GM19455 (cell line): ENCODE measurements around the gene TNFSF4.
"Not testable (repeated sequence)": the region's sequence is repeated elsewhere in the genome, so short reads cannot be mapped to it uniquely, and the experiment has no call there.

Source experiments
- ATAC-seq: cut with Tn5 transposase; IDR thresholded peaks from one replicate; pipeline ENCODE4 v1.9.1; 2021; ENCODE audit not compliant: unreplicated experiment

The TNFSF4 gene

GRCh38 chr1:173206816-173207568 is at the start of gene TNFSF4:
TSS of gene TNFSF4 (minus strand) at chr1:173207331. CDS start at chr1:173207176, 155 bp downstream.
- no peak for ATAC-seq

- ATAC-seq, result no peak
These were observed 48.2 kb upstream of the TNFSF4 start for GRCh38 chr1:173255214-173255813.

- no peak for ATAC-seq
These were observed 45.9 kb upstream of the TNFSF4 start for GRCh38 chr1:173253046-173253445.

GRCh38 chr1:173249349-173249748 is 42.2 kb upstream of the TNFSF4 start:
- ATAC-seq, result no peak

- no peak for ATAC-seq
These were observed 41.3 kb upstream of the TNFSF4 start for GRCh38 chr1:173248247-173248940.

GRCh38 chr1:173245892-173246291 is 38.8 kb upstream of the TNFSF4 start:
- ATAC-seq, result no peak

GRCh38 chr1:173243300-173243699 is 36.2 kb upstream of the TNFSF4 start:
- ATAC-seq, result no peak

- ATAC-seq, result no peak
These were observed 34.6 kb upstream of the TNFSF4 start for GRCh38 chr1:173241528-173242347.

GRCh38 chr1:173240609-173241008 is 33.5 kb upstream of the TNFSF4 start:
- ATAC-seq, result no peak

- ATAC-seq, result no peak
These were observed 31.9 kb upstream of the TNFSF4 start for GRCh38 chr1:173239058-173239457.

GRCh38 chr1:173234899-173235298 is 27.8 kb upstream of the TNFSF4 start:
- ATAC-seq, result no peak

- not testable (repeated sequence) for ATAC-seq
These were observed 27.3 kb upstream of the TNFSF4 start for GRCh38 chr1:173234434-173234833.

- not testable (repeated sequence) for ATAC-seq
These were observed 21.9 kb upstream of the TNFSF4 start for GRCh38 chr1:173229031-173229430.

GRCh38 chr1:173224949-173225348 is 17.8 kb upstream of the TNFSF4 start:
- ATAC-seq, result no peak

- no peak for ATAC-seq
These were observed 17.3 kb upstream of the TNFSF4 start for GRCh38 chr1:173224280-173224892.

- no peak for ATAC-seq
These were observed 15.9 kb upstream of the TNFSF4 start for GRCh38 chr1:173223031-173223380.

GRCh38 chr1:173222149-173223030 is 15.3 kb upstream of the TNFSF4 start:
- ATAC-seq, result no peak

- no peak for ATAC-seq
These were observed 13.0 kb upstream of the TNFSF4 start for GRCh38 chr1:173220157-173220556.

- ATAC-seq, result no peak
These were observed 6.5 kb upstream of the TNFSF4 start for GRCh38 chr1:173213665-173214064.

- ATAC-seq, result no peak
These were observed 5.9 kb upstream of the TNFSF4 start for GRCh38 chr1:173212952-173213491.
